ENCODE measurements around the gene LCORL. TPM values are rescaled to one million over a fixed set of nuclear protein-coding genes. Genes with fewer than 3 reads are reported as not detected.

LCORL gene
- total and polyA plus RNA-seq, 2 donors (not counting 3 experiments of a cell fraction or from before 2014, with no cell fraction given): 2.8 to 23.9 TPM

- Histone ChIP-seq H3K4me3 (replicated peaks in 1 of 3; ENCODE audit: insufficient read depth in 1 of 3, low read depth in 1 of 3, low read length in 3 of 3) (no peak overlapping the region), H3K9me1 (replicated peaks; ENCODE audit: control insufficient read depth, extremely low read depth, insufficient read depth, low read length) (no peaks in the 10 kb centered on the region), H3K4me2 (ENCODE audit: insufficient read depth, low read length) (no peak overlapping the region), H3K36me3 (ENCODE audit: control insufficient read depth in 2 of 2, extremely low read depth in 1 of 2, insufficient read depth in 2 of 2, low read length in 2 of 2) (no peaks in the 10 kb centered on the region), H2AFZ (ENCODE audit: low read depth, low read length) (no peak overlapping the region), H3K79me2 (ENCODE audit: control insufficient read depth, insufficient read depth, low read length) (no peaks in the 10 kb centered on the region), H4K20me1 (replicated peaks; ENCODE audit: control insufficient read depth, extremely low read depth, insufficient read depth, low read length) (no peaks in the 10 kb centered on the region), H3K27ac (ENCODE audit: insufficient read depth, low read depth, low read length) (no peak overlapping the region), H3K27me3 (ENCODE audit: control insufficient read depth in 2 of 2, insufficient read depth in 2 of 2, low read length in 2 of 2) (no peaks in the 10 kb centered on the region), H3K4me1 (ENCODE audit: control insufficient read depth, extremely low read depth, insufficient read depth, low read length) (no peaks in the 10 kb centered on the region), H3K9ac (replicated peaks; ENCODE audit: extremely low read depth, insufficient read depth, low read length) (no peak overlapping the region), H3K9me3 (replicated peaks; ENCODE audit: control insufficient read depth, insufficient read depth, low read length) (no peaks in the 10 kb centered on the region)
- FAIRE-seq (no peak), DNase-seq (ENCODE audit: low read depth, low spot score) (no peak)
- intact Hi-C loops (cut with micrococcal nuclease): no loop called here
- dilution Hi-C loops (cut with MboI; ENCODE audit: extremely low pct_ligation_motif_present, low sequenced_read_pairs): no loop called here
- BruUV-seq (replicated peaks): no TSS peak
- ChIA-PET CTCF (interaction anchor here (1.3 kb wide), 1 partner anchor 10 kb away, joined by 3 read pairs; no protein-coding TSS in a partner anchor), POLR2A (no interaction called here)
- TF ChIP-seq POLR2AphosphoS5 (IDR thresholded peaks at IDR 0.05; ENCODE audit: insufficient read depth, low read depth, low read length) (no peak), EZH2 (IDR thresholded peaks at IDR 0.05; ENCODE audit: borderline replicate concordance, low read depth, low read length, severe bottlenecking) (no peak), GATA2 (IDR thresholded peaks at IDR 0.05; ENCODE audit: insufficient read depth, insufficient read length, low read depth, low read length) (no peak), FOS (IDR thresholded peaks at IDR 0.05; ENCODE audit: borderline replicate concordance, insufficient read depth, low read length) (no peak), MYC (IDR thresholded peaks at IDR 0.05; ENCODE audit: low read depth, low read length) (no peak), CTCF (IDR thresholded peaks at IDR 0.05; ENCODE audit: extremely low read depth in 1 of 2, insufficient read depth in 1 of 2, low read depth in 1 of 2, low read length in 2 of 2) (no peak), JUN (IDR thresholded peaks at IDR 0.05; ENCODE audit: borderline replicate concordance, insufficient read depth, insufficient read length, low read depth) (no peak), POLR2A (IDR thresholded peaks at IDR 0.05; ENCODE audit: low read depth, low read length) (no peak), MAX (IDR thresholded peaks at IDR 0.05; ENCODE audit: insufficient read depth, insufficient read length) (no peak)
These were observed 36.4 kb upstream of the LCORL start for GRCh38 chr4:18057821-18058533.

Measured in endothelial cell of umbilical vein (primary cell).